ENCODE results near the gene LHFPL3. TPM values are rescaled to one million over a fixed set of nuclear protein-coding genes. Genes with fewer than 3 reads are reported as not detected.

LHFPL3 gene
- polyA plus RNA-seq, 1 experiment: not detected

- POLR2A ChIA-PET: interaction anchor here (0.7 kb wide), 1 partner anchor 439 kb away, joined by 4 read pairs; no protein-coding TSS in a partner anchor
- CTCF ChIA-PET: interaction anchor here (0.6 to 4.5 kb wide), 6 partner anchors 8 to 695 kb away, joined by 3 to 26 read pairs (median 4); no protein-coding TSS in a partner anchor
- H3K4me3 ChIP-seq (ENCODE audit: low read depth, low read length): no peak overlapping the region
- no peaks in the 10 kb centered on the region for H3K27me3 ChIP-seq (ENCODE audit: control insufficient read depth, insufficient read depth, low read length)
- no peaks in the 10 kb centered on the region for H3K36me3 ChIP-seq (ENCODE audit: control insufficient read depth, insufficient read depth, low read length)
- DNase-seq (ENCODE audit: low read depth): no peak
- no peak for TF ChIP-seq CTCF (IDR thresholded peaks at IDR 0.05; ENCODE audit: insufficient read depth, low read depth, low read length)
These were observed 598.2 kb downstream of the LHFPL3 start for GRCh38 chr7:104926601-104927041.

- DNase-seq (ENCODE audit: low read depth): no peak
- H3K4me3 ChIP-seq (ENCODE audit: low read depth, low read length): no peak overlapping the region
- H3K27me3 ChIP-seq (ENCODE audit: control insufficient read depth, insufficient read depth, low read length): no peaks in the 10 kb centered on the region
- no peaks in the 10 kb centered on the region for H3K36me3 ChIP-seq (ENCODE audit: control insufficient read depth, insufficient read depth, low read length)
- no peak for TF ChIP-seq CTCF (IDR thresholded peaks at IDR 0.05; ENCODE audit: insufficient read depth, low read depth, low read length)
- ChIA-PET POLR2A (no interaction called here), CTCF (interaction anchor here (0.6 to 4.5 kb wide), 6 partner anchors 9 to 695 kb away, joined by 3 to 26 read pairs (median 4); no protein-coding TSS in a partner anchor)
These were observed 598.7 kb downstream of the LHFPL3 start for GRCh38 chr7:104927055-104927454.

- ChIA-PET CTCF (interaction anchor here (1.0 to 2.2 kb wide), 6 partner anchors 8 to 15 kb away, joined by 3 to 8 read pairs (median 4); no protein-coding TSS in a partner anchor), POLR2A (no interaction called here)
- no peak overlapping the region for H3K4me3 ChIP-seq (ENCODE audit: low read depth, low read length)
- DNase-seq (ENCODE audit: low read depth): no peak
- no peaks in the 10 kb centered on the region for H3K36me3 ChIP-seq (ENCODE audit: control insufficient read depth, insufficient read depth, low read length)
- no peaks in the 10 kb centered on the region for H3K27me3 ChIP-seq (ENCODE audit: control insufficient read depth, insufficient read depth, low read length)
- TF ChIP-seq CTCF (IDR thresholded peaks at IDR 0.05; ENCODE audit: insufficient read depth, low read depth, low read length): no peak
These were observed 600.5 kb downstream of the LHFPL3 start for GRCh38 chr7:104928721-104929400.

GRCh38 chr7:104929921-104930320 is 601.5 kb downstream of the LHFPL3 start:
- Histone ChIP-seq H3K36me3 (ENCODE audit: control insufficient read depth, insufficient read depth, low read length) (no peaks in the 10 kb centered on the region), H3K4me3 (ENCODE audit: low read depth, low read length) (no peak overlapping the region), H3K27me3 (ENCODE audit: control insufficient read depth, insufficient read depth, low read length) (no peaks in the 10 kb centered on the region)
- ChIA-PET POLR2A (interaction anchor here (0.6 kb wide), 1 partner anchor 29 kb away, joined by 3 read pairs; no protein-coding TSS in a partner anchor), CTCF (interaction anchor here (0.7 to 2.2 kb wide), 6 partner anchors 8 to 54 kb away, joined by 3 to 8 read pairs (median 4); no protein-coding TSS in a partner anchor)
- no peak for TF ChIP-seq CTCF (IDR thresholded peaks at IDR 0.05; ENCODE audit: insufficient read depth, low read depth, low read length)
- no peak for DNase-seq (ENCODE audit: low read depth)

- no peak for TF ChIP-seq CTCF (IDR thresholded peaks at IDR 0.05; ENCODE audit: insufficient read depth, low read depth, low read length)
- ChIA-PET CTCF (interaction anchor here (1.0 to 2.2 kb wide), 4 partner anchors 13 to 50 kb away, joined by 3 to 8 read pairs (median 4); no protein-coding TSS in a partner anchor), POLR2A (no interaction called here)
These were observed 602.9 kb downstream of the LHFPL3 start for GRCh38 chr7:104931181-104931781.

More at GRCh38 chr7:104931181-104931781, 602.9 kb downstream of the LHFPL3 start:
- no peaks in the 10 kb centered on the region for H3K27me3 ChIP-seq (ENCODE audit: control insufficient read depth, insufficient read depth, low read length)
- DNase-seq (ENCODE audit: low read depth): no peak
- H3K36me3 ChIP-seq (ENCODE audit: control insufficient read depth, insufficient read depth, low read length): no peaks in the 10 kb centered on the region
- H3K4me3 ChIP-seq (ENCODE audit: low read depth, low read length): no peak overlapping the region
